Erythroblast (primary cell): Measurements from ENCODE around the gene IARS2.

Experiments used
- DNase-seq, 2 experiments: peaks; one replicate each; lab custom pipeline; 2025; lab: John Stamatoyannopoulos, UW
- GATA1 ChIP-seq: IDR thresholded peaks from 2 replicates; pipeline ENCODE4 v1.6.1; 2011; ENCODE audit warnings: low read depth, mild to moderate bottlenecking, control low read depth, low read length, moderate library complexity
- POLR2A ChIP-seq: IDR thresholded peaks from 2 replicates; pipeline ENCODE4 v1.6.1; 2011; ENCODE audit warnings: mild to moderate bottlenecking, low read length

IARS2 gene

GRCh38 chr1:220094016-220094911, at the start of gene IARS2:
TSS of gene IARS2 (plus strand) at chr1:220094132. CDS start at chr1:220094217, 85 bp downstream.
- peak; percentile 86 to 89 for DNase-seq
- TF ChIP-seq GATA1 (no peak), POLR2A (peak; percentile 47)

GRCh38 chr1:220044678-220045355, 49.1 kb upstream of the IARS2 start:
- no peak for TF ChIP-seq GATA1
- TF ChIP-seq POLR2A: no peak
- DNase-seq: peak in 1 of 2 experiments; percentile 33

- DNase-seq: peak; percentile 40 to 66
Observed at GRCh38 chr1:220045356-220046051, 48.4 kb upstream of the IARS2 start.

GRCh38 chr1:220046052-220046930, 47.6 kb upstream of the IARS2 start, which contains the start of gene EPRS1:
TSS of gene EPRS1 (minus strand) at chr1:220046505. CDS start at chr1:220046388, 117 bp downstream.
- DNase-seq: peak; percentile 98 to 99
- no peak for TF ChIP-seq GATA1
- peak; percentile 91 for TF ChIP-seq POLR2A

More at GRCh38 chr1:220045356-220046051, 48.4 kb upstream of the IARS2 start:
- TF ChIP-seq GATA1 (no peak), POLR2A (no peak)

- no peak for DNase-seq
- TF ChIP-seq GATA1 (no peak), POLR2A (no peak)
Observed at GRCh38 chr1:220056374-220056773, 37.6 kb upstream of the IARS2 start.

DNA sequence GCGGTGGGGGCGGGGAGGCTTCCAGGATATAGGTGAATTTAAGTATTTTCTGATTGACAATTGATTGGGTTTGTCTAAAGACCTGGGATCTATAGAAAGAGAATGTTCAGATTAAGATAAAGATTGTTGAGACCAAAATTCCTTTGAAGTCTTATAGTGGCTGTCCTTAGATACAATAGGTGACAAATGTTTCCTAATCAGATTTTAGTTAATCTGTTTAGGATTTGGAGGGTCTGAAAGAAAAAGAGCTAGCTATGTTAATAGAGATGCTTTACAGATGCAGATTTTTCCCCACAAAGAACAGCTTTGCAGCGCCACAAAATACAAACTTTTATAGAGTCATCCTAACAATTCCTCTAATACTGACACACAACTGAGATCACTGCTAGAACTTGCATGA, 33.1 kb upstream of the IARS2 start:
- no peak for DNase-seq
- TF ChIP-seq POLR2A (no peak), GATA1 (no peak)

DNA sequence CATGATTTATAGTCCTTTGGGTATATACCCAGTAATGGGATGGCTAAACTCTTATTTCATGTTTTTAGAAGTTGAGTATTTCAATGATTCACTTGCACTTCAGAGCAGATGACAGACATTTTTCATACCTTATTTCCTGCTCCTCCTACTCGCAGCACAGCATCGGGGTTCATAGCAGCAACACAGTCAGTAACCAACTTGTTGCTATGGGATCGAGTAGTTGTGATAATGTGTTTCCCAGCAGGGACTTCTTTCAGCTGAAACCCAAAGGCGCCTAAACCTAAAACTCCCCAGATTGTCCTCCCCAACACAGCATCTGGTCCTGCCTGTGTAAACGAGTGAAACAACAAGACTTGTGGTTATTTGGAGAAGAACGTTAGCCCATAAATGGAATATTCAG, 31.3 kb upstream of the IARS2 start:
- TF ChIP-seq GATA1 (no peak), POLR2A (no peak)

DNA sequence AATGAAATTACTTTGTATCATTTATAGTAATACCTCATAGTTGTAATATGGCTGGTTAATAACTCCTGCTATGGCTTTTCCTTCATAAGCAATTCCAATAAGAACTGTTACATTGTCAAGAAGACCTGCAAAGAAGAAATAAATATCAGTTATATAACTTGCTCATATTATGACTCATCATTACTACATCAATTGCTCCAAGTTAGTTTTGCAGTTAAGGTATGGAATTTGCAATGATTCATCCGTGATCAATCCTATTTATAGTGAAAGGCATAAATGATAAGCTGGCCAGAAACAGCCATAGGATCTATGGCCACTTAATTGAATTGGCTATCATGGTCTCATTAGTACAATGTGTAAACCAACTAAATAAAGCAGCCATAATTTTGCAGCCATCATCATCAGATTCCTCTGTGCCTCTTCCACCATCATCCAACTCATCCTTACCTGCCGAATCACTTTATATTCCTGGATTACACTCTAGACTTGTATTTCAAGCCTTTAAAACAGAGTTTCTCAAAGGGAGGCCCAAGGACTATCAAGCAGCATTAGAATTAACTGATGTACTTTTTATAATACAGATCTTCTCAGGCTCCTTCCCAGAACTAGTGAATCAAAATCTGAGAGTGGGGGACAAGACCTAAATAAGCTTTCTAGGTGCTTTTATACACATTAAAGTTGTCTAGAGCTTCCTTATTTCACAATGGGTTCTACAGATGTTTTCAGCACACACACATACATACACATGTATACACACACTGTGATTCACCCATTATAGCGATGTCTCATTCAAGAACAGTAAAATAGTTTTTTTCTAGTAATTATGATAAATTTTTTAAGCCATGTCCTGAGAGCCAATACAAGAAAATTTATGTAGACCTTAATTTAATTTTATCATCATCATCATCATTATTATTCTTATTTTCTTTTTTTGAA, 26.4 kb upstream of the IARS2 start:
- TF ChIP-seq POLR2A (no peak), GATA1 (no peak)
- DNase-seq: no peak

More for the DNA sequence above, 31.3 kb upstream of the IARS2 start:
- DNase-seq: no peak

- no peak for DNase-seq
- no peak for TF ChIP-seq POLR2A
- TF ChIP-seq GATA1: no peak
Observed at GRCh38 chr1:220076861-220077762, 16.8 kb upstream of the IARS2 start.

DNA sequence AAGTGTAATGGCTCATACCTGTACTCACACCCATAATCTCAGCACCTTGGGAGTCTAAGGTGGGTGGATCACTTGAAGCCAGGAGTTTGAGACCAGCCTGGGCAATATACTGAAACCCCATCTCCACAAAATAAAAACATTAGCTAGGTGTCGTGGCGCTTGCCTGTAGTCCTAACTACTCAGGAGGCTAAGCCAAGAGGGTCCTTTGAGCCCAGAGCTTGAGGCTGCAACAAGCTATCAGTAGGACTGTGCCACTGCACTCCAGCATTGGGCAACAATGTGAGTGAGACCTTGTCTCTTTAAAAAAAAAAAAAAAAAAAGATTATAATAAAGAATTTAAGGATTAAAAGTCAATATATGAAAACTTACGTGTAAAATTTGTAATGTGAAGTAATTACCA, 16.0 kb upstream of the IARS2 start:
- no peak for DNase-seq
- TF ChIP-seq GATA1 (no peak), POLR2A (no peak)

DNA sequence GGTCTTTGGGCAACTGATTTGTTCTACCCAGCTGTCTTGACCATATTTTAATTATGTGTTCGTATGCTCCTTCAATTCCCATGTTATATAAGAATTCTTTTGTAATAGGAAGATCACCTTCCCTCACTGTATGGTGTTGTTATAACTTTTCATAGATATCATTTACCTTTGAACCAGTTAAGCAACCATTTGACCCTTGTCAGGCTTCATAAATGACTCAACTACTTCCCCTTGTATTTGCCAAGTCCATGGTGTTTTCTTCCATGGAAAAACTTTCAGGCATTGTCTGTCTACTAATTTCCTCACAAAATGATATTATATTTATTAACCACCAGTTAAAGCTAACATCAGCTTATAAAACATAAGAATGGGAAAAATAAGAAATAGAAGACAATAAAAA, 9.5 kb upstream of the IARS2 start:
- no peak for TF ChIP-seq GATA1
- TF ChIP-seq POLR2A: no peak
- DNase-seq: no peak

GRCh38 chr1:220086261-220086686, 7.7 kb upstream of the IARS2 start:
- DNase-seq: peak; percentile 5 to 20
